Measurements from ENCODE around the gene NDUFB2. TPM values are rescaled to one million over a fixed set of nuclear protein-coding genes. Genes with fewer than 3 reads are reported as not detected.

NDUFB2 gene
- total and polyA plus RNA-seq, 2 donors (not counting 3 experiments of a cell fraction or from before 2014, with no cell fraction given), result 197 to 1,075 TPM

- Histone ChIP-seq H4K20me1 (replicated peaks; ENCODE audit: control insufficient read depth, extremely low read depth, insufficient read depth, low read length) (no peaks in the 10 kb centered on the region), H3K4me2 (ENCODE audit: insufficient read depth, low read length) (no peak overlapping the region), H3K4me3 (replicated peaks in 1 of 3; ENCODE audit: insufficient read depth in 1 of 3, low read depth in 1 of 3, low read length in 3 of 3) (no peak overlapping the region), H3K36me3 (ENCODE audit: control insufficient read depth in 2 of 2, extremely low read depth in 1 of 2, insufficient read depth in 2 of 2, low read length in 2 of 2) (no peaks in the 10 kb centered on the region), H3K4me1 (ENCODE audit: control insufficient read depth, extremely low read depth, insufficient read depth, low read length) (no peaks in the 10 kb centered on the region), H3K27me3 (ENCODE audit: control insufficient read depth in 2 of 2, insufficient read depth in 2 of 2, low read length in 2 of 2) (no peaks in the 10 kb centered on the region), H3K9me3 (replicated peaks; ENCODE audit: control insufficient read depth, insufficient read depth, low read length) (no peaks in the 10 kb centered on the region), H2AFZ (ENCODE audit: low read depth, low read length) (no peak overlapping the region), H3K9ac (replicated peaks; ENCODE audit: extremely low read depth, insufficient read depth, low read length) (no peak overlapping the region), H3K27ac (ENCODE audit: insufficient read depth, low read depth, low read length) (no peak overlapping the region), H3K9me1 (replicated peaks; ENCODE audit: control insufficient read depth, extremely low read depth, insufficient read depth, low read length) (no peaks in the 10 kb centered on the region), H3K79me2 (ENCODE audit: control insufficient read depth, insufficient read depth, low read length) (no peaks in the 10 kb centered on the region)
- no TSS peak for BruUV-seq (replicated peaks)
- CTCF ChIA-PET, result no interaction called here
- no peak for FAIRE-seq
- dilution Hi-C loops (cut with MboI; ENCODE audit: extremely low pct_ligation_motif_present, low sequenced_read_pairs), result no loop called here
- TF ChIP-seq GATA2 (IDR thresholded peaks at IDR 0.05; ENCODE audit: insufficient read depth, insufficient read length, low read depth, low read length) (no peak), FOS (IDR thresholded peaks at IDR 0.05; ENCODE audit: borderline replicate concordance, insufficient read depth, low read length) (no peak), CTCF (IDR thresholded peaks at IDR 0.05; ENCODE audit: extremely low read depth in 1 of 2, insufficient read depth in 1 of 2, low read depth in 1 of 2, low read length in 2 of 2) (no peak), EZH2 (IDR thresholded peaks at IDR 0.05; ENCODE audit: borderline replicate concordance, low read depth, low read length, severe bottlenecking) (no peak), JUN (IDR thresholded peaks at IDR 0.05; ENCODE audit: borderline replicate concordance, insufficient read depth, insufficient read length, low read depth) (no peak), POLR2A (IDR thresholded peaks at IDR 0.05; ENCODE audit: low read depth, low read length) (no peak), MYC (IDR thresholded peaks at IDR 0.05; ENCODE audit: low read depth, low read length) (no peak), POLR2AphosphoS5 (IDR thresholded peaks at IDR 0.05; ENCODE audit: insufficient read depth, low read depth, low read length) (no peak), MAX (IDR thresholded peaks at IDR 0.05; ENCODE audit: insufficient read depth, insufficient read length) (no peak)
- intact Hi-C loops (cut with micrococcal nuclease), result no loop called here
- POLR2A ChIA-PET, result no interaction called here
- DNase-seq (ENCODE audit: low read depth, low spot score), result no peak
These were observed 37.6 kb downstream of the NDUFB2 start for GRCh38 chr7:140734096-140734495.
